Activated gamma-delta T cell treated with Interleukin-2 at 50 U/mL for 16 hours (primary cell): Measurements from ENCODE around the gene SLCO4A1.
A peak's percentile ranks its signal among the peaks of the same experiment; 100 is the strongest.

ENCODE experiments used
- DNase-seq: peaks from one replicate; pipeline ENCODE4 v3.0.0-alpha.2; 2020

Gene SLCO4A1, protein sequence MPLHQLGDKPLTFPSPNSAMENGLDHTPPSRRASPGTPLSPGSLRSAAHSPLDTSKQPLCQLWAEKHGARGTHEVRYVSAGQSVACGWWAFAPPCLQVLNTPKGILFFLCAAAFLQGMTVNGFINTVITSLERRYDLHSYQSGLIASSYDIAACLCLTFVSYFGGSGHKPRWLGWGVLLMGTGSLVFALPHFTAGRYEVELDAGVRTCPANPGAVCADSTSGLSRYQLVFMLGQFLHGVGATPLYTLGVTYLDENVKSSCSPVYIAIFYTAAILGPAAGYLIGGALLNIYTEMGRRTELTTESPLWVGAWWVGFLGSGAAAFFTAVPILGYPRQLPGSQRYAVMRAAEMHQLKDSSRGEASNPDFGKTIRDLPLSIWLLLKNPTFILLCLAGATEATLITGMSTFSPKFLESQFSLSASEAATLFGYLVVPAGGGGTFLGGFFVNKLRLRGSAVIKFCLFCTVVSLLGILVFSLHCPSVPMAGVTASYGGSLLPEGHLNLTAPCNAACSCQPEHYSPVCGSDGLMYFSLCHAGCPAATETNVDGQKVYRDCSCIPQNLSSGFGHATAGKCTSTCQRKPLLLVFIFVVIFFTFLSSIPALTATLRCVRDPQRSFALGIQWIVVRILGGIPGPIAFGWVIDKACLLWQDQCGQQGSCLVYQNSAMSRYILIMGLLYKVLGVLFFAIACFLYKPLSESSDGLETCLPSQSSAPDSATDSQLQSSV

DNA sequence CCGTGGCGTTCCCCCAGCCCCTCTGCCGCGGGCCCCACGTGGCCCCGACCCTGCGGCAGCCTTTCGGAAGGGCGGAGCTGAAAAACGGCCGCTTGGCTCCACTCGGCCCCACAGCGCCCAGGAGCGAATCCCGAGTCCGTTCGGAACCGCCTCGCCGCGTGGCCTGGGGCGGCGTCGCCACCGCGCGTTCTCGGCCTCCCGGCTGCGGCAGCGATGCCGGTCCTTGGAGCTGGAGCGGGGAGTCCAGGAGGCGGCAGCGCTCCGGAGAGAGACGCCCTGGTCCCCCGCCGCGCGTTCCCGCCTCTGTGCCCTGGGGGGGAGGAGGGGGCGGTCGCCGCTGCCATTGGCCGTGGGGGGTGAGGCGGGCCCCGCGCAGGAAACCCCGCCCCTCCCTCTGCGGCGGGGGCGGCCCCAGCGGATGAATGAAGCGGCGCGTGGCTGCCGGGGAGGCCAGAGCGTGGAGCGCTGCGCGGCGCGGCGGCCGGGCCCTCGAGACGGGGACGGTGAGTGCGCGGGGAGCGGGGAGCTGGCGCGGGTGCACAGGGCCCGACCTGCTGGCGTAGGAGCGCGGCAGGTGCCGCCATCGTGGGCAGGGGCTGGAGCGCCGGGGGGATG, at the start of gene SLCO4A1:
TSS of gene SLCO4A1 (plus strand) at position 453 of the 615 bp plus-strand sequence. CDS start 13,952 bp downstream, outside the sequence.
- peak; percentile 85 for DNase-seq

DNA sequence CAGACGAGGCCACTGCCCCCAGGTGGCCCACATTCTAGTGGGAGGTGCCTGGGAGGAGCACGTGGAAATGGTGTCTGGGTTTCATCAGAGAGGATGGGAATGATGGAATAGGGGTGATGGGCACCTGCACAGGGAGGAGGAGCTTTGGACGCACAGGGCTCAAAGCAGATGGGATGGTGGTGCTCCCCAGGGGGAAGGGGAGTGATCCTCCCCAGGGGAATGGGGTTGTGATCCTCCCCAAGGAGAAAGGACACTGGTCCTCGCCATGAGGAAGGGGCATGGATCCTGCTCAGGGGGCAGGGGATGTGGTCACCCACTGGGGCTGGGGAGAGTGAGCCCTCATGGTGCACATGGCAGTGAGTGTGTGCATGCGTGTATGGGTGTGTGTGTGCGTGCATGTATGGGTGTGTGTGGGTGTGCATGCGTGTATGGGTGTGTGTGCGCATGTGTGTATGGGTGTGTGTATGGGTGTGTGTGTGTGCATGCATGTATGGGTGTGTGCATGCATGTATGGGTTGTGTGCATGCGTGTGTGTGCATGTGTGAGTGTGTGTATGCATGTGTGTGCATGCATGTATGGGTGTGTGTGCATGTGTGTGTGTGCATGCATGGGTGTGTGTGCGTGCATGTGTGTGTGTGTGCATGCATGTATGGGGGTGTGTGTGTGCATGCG, 49.7 kb upstream of the SLCO4A1 start:
- DNase-seq, result no peak

DNA sequence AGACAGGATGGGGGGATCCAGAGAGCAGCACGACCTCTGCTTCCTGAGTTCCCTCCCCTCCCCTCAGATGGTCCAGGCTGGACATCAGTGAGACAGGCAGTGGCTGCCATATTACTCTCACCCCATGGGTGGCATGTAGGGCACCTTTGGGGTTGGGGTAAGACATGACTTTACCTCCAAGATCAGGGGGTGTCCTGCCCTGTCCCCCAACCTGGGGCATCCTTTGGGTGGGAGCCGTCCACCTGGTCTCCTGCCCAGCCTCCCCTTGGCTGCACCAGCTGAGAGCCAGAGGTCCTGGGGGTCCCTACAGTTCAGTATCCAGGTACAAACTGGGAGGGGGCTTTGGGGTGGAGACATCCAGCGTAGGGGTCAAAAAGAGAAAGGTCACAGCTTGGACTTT, 48.7 kb upstream of the SLCO4A1 start:
- DNase-seq, result no peak

DNA sequence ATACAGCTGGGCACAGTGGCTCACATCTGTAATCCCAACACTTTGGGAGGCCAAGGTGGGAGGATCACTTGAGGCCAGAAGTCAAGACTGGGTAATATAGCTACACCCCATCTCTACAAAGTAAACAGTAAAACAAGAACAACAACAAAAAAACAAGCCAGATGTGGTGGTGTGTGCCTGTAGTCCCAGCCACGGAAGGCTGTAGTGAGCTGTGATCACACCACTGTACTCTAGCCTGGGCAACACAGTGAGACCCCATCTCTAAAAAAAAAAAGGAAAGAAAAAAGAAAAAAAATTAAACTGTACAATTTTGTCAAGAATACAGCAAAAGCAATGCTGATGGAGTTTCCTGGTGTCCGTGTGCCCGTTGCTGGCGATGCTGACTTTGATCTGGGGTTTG, 47.2 kb upstream of the SLCO4A1 start:
- no peak for DNase-seq

DNA sequence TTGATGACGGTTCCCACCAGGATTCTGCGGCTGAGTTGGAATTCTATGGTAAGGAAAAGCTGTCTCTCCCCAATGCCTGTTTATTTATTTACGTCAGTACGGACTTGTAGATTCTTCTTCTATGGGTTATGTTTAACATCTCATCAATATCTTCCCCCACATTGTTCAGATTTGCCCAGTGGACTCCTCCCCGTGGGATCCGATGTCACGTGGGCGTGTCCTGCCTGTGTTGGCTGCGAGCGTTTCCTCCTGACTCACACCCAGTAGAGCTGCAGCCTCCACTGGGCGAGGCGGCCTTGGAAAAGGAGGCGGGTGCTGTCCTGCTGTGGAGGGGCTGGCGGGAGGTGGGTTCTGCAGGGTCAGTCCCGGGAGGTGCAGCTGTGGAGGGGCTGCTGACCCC, 46.8 kb upstream of the SLCO4A1 start:
- no peak for DNase-seq

DNA sequence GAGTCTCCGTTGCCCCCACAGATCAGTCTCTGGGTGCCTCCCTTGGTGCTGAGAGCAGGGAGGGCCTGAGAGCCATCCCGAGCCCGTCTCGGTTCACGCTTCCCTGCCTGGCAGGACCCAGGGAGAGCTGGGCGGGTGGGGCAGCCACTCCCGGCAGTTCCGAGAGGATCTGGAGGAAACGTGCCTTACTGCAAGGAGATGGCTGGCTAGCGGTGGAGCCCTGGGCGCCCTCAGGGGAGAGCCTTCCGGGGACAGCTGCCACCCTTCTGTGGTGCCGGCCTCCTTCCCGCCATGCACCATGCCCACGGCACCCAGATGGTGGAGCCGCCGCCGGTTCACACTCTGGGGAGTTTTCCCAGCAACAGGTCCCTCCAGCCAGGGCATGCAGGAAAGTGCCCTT, 45.8 kb upstream of the SLCO4A1 start:
- DNase-seq, result no peak

DNA sequence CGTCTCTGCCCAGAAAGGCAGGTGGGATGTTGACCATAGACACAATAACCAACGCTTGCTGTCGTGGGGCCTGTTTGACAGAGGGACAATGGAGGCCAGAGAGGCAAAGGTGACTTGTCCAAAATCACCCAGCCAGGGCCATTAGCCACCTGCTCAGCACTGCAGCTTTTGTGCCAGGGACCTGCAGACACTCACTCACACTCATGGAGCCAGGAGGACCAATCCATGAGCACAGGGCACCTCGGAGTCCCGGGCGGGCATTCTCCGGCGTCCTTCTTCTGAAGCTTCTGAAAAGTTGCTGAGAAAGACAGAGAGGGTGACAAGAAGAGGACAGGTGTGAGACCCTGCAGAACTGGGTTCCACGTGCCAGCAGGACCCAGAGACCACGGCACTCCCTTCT, 45.4 kb upstream of the SLCO4A1 start:
- DNase-seq, result no peak

DNA sequence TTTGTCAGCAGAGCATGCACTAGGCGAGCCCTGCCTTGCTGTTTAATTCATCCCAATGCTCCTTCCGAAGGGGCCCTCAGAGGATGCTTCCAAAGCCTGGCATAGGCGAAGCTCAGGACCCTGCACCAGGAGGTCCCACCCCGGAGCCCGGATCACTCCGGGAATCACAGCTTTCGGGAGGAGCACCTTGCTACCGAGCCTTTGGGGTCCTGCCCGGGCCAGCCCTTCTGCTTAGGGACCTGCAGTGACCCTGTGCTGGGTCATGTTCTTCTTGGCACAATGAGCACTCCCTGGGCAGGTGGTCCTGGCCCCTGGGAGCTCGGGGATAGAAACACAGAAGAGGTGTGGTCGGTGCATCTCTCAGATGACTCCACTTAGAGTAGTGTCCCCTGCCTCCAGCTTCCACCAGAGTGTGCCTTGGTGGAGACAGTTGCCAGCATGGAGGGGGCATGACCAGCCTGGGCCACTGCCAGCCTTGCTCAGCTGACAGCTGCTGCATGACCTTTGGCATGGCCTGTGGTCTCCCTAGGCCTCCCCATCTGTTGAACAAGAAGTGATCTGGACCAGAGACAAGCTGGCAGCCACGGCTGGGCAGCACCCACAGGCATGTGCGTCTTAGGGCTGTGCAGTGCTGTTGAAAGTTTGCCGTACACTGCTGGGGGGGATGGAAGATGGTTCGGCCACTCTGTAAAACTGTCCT, 44.7 kb upstream of the SLCO4A1 start:
- DNase-seq, result no peak

DNA sequence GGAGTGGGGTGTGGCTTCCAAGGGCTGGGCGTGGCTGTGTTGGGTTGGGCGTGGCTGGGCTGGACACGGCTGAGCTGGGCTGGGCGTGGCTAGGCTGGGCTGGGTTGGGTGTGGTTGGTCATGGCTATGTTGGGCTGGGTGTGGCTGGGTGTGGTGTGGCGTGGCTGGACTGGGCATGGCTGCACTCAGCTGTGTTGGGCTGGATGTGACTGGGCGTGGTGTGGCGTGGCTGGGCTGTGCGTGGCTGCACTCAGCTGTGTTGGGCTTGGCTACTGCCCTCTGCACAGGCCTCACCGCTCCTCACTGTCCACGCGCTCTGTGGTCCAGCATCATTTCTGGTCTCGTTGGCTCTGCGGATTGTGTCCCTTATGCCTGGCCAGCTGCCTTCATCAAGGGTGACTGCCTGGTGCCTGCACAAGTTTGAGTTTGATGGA, 43.5 kb upstream of the SLCO4A1 start:
- DNase-seq, result no peak

DNA sequence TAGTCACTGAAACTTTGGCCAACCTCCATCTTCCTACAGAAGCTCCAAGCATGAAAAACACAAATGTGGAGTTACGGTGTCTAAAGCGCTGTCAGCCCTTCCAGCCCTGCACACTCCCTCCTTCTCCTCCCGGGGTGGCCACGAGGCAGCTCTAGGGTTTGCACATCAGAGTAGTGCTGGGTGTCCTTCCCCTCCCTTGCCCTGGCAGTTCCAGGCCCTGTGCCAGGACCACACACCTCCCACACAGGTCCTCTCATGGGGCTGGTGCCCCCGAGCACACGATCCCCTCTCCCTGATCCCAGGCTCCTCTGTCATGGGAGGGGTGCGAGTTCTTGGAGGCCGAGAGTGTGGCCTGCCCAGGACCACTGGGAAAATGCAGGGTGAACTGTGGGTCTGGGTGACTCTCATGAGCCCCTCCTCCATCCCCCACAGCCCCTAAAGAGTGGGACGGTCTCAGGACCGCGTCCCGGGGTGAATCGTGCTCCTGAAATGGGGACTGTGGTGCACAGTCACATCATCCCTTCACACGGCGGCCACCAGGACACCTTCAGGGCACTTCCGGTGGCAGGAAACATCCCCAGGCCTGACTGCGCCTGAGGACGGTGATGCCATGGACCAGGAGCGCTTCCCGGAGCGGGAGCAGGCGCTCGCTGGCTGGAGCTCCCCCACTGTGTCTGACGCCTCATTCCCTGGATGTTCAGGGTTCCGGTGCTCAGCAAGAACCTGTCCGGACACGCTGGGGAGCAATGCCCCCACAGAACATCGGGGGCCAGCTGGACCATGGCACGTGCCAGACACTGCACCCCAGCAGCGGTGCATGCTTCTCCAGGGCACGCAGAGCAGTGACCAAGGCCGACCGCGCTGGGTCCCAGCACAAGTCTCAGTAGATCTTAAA, 42.8 kb upstream of the SLCO4A1 start:
- no peak for DNase-seq

DNA sequence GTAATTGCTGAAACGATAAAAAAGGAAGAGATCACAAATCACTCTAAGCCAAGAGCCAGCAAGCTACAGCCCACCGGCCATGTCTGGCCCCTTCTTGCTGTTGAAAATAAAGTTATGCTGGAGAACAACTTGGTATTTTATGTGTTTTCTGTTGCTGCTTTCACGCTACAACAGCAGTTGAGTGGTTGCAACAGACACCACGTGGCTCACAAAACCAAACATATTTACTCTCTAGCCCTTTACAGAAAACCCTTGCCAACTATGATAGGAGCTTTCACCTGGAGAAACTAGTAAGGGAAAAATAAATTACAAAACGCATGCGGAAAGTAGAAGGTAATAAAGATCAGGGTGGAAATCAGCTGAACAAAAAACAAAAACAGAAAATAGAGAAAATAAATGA, 41.1 kb upstream of the SLCO4A1 start:
- DNase-seq, result no peak

DNA sequence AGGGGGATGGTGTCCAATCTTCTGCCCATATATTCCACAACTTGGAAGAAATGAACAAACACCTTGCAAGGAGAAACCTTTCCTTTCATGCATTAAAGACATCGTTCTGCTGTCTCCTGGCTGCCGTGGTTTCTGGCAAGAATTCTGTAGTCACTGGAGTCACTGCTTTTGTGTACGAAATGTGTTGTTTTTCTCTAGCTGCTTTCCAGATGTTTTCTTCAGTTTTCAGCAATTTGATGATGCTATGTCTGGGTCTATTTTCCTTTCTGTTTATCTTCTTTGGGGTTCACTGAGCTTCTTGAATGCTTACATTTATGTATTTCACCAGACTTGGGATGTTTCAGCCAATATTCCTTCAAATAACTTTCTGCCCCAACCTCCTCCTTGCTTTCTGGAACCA, 40.6 kb upstream of the SLCO4A1 start:
- DNase-seq, result no peak

DNA sequence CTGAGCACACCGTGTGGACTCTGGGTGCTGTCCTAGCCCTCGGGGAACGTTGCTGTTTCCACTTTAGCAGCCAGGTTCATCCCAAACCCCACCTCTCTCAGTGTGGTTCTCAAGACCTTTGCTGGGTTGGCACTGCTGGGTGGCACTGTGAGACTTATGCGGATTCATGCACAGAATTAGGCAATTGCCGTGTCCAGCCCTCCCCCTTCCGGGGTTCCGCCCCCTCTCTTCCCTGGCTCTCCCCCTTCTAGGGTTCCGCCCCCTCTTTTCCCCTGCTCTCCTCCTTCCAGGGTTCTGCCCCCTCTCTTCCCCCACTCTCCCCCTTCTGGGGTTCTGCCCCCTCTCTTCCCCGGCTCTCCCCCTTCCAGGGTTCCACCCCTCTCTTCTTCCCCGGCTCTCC, 39.8 kb upstream of the SLCO4A1 start:
- DNase-seq, result peak; percentile 32

DNA sequence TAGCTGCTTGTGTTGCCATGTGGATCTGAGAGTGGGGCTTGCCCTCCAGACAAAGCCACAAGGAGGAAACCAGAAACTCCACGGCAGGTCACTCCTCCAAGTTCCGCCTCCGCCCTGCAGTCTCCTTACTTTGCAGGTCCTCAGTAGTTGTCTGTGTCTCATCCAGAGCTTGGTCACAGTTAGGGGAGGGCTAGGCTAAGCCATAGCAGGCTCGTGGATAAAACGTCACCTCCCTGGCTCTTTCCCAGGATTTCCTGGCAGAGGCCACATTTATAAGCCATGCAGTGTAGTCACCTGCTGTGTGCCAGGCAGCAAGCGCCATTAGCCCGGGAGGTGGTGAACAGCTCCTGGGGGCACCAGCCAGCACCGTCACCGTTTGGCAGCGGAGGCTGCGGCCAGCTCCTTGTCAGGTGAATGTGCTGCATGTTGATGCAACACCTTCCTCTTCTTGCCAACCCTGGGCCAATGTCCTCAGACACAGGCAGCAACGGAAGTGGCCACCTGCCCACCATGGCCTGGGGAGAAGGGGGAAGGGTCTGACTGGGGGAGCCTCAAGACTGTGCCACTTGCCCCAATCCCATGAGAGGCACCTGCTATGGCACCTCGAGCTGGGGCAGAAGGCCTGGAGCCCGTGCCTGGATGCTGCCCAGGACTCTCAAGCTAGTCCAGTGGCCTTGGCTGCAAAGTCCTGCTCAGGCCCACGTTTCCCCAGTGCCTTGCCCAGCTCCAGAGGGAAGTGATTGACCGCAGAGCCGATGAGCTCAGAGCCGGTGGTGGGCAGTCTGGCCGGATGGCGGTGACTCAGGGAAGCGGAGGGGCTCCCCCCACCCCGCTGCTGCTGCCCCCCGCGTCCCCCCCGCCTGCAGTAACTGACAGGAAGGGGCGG, 39.0 kb upstream of the SLCO4A1 start:
- DNase-seq, result peak; percentile 59

DNA sequence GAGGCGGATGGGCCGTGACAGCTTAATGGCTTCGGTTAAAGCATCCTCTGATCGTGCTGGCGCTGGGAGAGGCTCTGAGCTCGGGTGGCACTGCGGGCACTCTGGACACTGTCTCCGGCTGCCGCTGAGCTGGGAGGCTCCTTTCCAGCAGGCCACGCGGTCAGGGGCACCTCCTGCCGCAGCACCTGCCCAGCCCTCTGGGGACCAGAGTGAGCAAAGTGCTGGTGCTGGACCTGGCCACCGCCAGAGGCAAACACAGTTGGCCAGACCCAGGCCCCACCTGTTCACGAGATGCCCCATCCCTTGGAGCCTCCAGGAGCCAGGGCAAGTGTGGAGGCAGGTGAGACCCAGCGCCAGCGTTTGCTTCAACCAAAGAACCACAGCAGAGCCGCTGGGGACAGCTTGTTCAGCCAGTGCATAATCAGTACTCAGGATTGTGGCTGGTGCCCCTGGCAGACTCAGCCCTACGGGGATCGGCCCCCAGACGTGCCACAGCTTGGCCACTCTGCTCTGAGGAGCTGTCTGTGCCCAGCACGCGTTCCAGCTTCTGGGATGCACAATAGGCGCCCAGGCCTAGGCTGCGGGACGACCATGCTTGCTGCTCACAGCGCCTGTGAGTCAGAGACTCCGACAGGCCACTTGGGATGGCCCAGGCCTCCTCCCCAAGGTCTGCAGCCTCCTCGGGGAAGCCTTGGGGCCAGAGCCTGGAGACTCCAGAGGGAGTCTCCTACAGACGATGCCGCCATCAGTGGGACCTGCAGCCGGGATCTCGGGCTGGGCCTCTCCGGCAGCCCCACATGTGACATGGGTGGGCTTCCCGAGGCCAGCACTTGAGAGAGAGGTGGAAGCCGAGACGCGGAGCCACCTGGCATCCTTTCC, 38.2 kb upstream of the SLCO4A1 start:
- no peak for DNase-seq

DNA sequence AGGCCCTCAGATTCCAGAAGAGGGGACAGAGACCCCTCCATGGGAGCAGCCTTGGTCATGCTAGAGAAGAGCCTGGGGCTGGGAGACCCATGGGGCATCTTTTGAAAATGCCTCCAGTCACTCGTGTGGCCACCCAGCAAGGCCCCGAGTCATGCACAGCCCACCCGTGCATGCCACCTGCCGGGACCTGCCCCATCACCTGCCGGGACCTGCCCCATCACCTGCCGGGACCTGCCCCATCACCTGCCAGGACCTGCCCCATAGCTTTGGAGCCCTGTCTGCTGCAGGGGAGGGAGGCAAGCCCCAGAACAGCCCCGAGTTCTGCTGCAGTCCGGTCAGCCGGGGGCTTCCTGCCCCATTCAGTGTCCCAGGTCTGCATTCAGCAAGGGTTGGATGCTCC, 37.5 kb upstream of the SLCO4A1 start:
- no peak for DNase-seq

DNA sequence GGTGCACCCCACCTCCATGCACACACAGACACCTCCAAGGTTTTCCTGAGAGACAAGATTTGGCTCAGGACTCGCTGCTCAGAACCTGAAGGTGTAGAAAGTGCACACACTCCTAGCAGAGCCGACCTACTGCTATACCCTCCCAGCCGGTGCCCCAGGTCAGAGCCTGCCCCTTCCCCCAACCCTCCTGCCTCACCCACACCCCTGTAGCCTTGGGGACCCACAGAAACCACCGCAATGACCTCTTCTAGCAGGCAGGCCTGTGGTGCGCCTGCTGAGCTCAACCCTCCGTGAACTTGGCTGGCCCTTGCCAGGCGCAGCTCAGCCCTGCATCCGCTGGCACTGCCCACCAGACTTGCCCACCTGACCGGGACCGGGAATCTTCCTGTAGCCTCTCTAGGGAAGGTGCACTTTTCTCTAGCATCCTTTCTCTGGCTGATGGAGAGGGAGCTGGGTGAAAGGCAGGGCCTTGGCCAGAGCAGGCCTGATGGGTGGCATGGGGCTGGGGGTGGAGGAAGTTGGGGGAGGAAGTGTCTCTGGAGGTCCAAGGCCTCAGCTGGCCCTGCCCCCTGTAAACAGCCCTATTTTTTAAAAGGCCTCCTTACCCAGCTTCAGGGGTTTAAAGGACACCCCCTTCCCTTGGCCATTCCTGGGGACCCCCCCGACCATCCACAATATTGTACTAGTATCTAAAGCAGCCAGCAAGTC, 36.9 kb upstream of the SLCO4A1 start:
- DNase-seq, result no peak

DNA sequence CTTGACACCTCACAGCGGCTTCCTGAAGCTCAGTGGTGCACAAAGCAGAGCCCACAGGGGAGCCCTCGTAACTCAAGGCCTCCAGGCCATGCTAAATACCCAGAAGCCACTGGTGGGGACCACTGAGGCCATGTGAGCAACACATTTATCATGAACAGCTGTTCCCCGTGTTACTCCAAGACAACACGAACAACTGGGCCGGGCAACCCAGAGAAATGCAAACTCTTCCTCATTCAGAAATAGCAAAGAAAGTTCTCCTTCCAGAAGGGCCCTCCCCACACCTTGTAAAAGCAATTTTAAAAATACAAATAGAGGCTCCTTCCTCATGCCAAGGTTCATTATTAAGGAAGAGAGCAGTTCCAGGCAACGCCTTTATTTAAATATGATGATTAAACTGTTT, 36.3 kb upstream of the SLCO4A1 start:
- DNase-seq, result no peak
